HepG2 (cell line): ENCODE measurements around the gene SFT2D1. TPM values are rescaled to one million over a fixed set of nuclear protein-coding genes. Genes with fewer than 3 reads are reported as not detected.

Experiments used
- AFF4 ChIP-seq: sonication (generic); formaldehyde crosslinking; IDR thresholded peaks from 2 replicates; pipeline ENCODE4 v1.4.0; 2020; ENCODE audit warnings: missing genetic modification reagents
- ATF6 ChIP-seq: sonication (generic); formaldehyde crosslinking; conservative IDR thresholded peaks from 2 replicates; pipeline ENCODE4 v1.4.0; 2020; ENCODE audit warnings: missing genetic modification reagents
- DZIP1 ChIP-seq: sonication (generic); formaldehyde crosslinking; IDR thresholded peaks from 2 replicates; pipeline ENCODE4 v1.5.0; 2020; ENCODE audit warnings: mild to moderate bottlenecking, missing genetic modification reagents
- ELK4 ChIP-seq: sonication (generic); formaldehyde crosslinking; IDR thresholded peaks from 2 replicates; pipeline ENCODE4 v1.9.0; 2021; ENCODE audit warnings: missing genetic modification reagents, borderline replicate concordance
- ETS1 ChIP-seq: sonication (generic); formaldehyde crosslinking; IDR thresholded peaks from 2 replicates; pipeline ENCODE4 v1.4.0; 2020; ENCODE audit warnings: missing genetic modification reagents
- MED8 ChIP-seq: sonication (generic); formaldehyde crosslinking; IDR thresholded peaks from 2 replicates; pipeline ENCODE4 v1.8.1; 2023; ENCODE audit warnings: mild to moderate bottlenecking, missing genetic modification reagents; ENCODE audit not compliant: insufficient replicate concordance
- NAIF1 ChIP-seq: sonication (generic); formaldehyde crosslinking; IDR thresholded peaks from 2 replicates; pipeline ENCODE4 v1.5.0; 2020; ENCODE audit warnings: mild to moderate bottlenecking, missing genetic modification reagents, borderline replicate concordance
- STAG1 ChIP-seq: sonication (generic); formaldehyde crosslinking; IDR thresholded peaks from 2 replicates; pipeline ENCODE4 v1.4.0; 2020; ENCODE audit warnings: missing genetic modification reagents
- ZNF17 ChIP-seq: sonication (generic); formaldehyde crosslinking; IDR thresholded peaks from 2 replicates; pipeline ENCODE4 v1.5.0; 2020; ENCODE audit warnings: mild to moderate bottlenecking, missing genetic modification reagents
- ZNF207 ChIP-seq: fragments of 450-650 bp; IDR thresholded peaks from 2 replicates; pipeline ENCODE4 v1.6.1; 2016; ENCODE audit warnings: antibody characterized with exemption, borderline replicate concordance
- ZNF251 ChIP-seq: sonication (generic); formaldehyde crosslinking; IDR thresholded peaks from 2 replicates; pipeline ENCODE4 v1.9.0; 2021; ENCODE audit warnings: mild to moderate bottlenecking, missing genetic modification reagents
- ZNF33A ChIP-seq: sonication (generic); formaldehyde crosslinking; IDR thresholded peaks from 2 replicates; pipeline ENCODE4 v1.5.1; 2020; ENCODE audit warnings: missing genetic modification reagents, mild to moderate bottlenecking, moderate library complexity, borderline replicate concordance
- ZNF547 ChIP-seq: sonication (generic); formaldehyde crosslinking; IDR thresholded peaks from 2 replicates; pipeline ENCODE4 v1.5.1; 2020; ENCODE audit warnings: mild to moderate bottlenecking, missing genetic modification reagents
- ZNF781 ChIP-seq: sonication (generic); formaldehyde crosslinking; IDR thresholded peaks from 2 replicates; pipeline ENCODE4 v1.5.1; 2020; ENCODE audit warnings: borderline replicate concordance, mild to moderate bottlenecking, missing genetic modification reagents; ENCODE audit errors: not compliant biosample characterization
- polyA plus RNA-seq, 8 experiments: library from polyadenylated mRNA; depleted of rRNA in 3 of 8; stranded (reverse) in 7 of 8; unstranded in 1 of 8; fragments of >200 nt; fragmentation: Illumina TruSeq in 4 of 8; extraction: Trizol in 4 of 8; gene quantifications; 2 replicates each; pipeline versions ENCODE4 v1.2.1 to v1.2.3, GENCODE V29; 2011 to 2016; ENCODE audit warnings: low read depth in 4 of 8, missing spikeins in 1 of 8, mixed read lengths in 1 of 8; ENCODE audit not compliant: insufficient read depth in 1 of 8
- total RNA-seq, 5 experiments: library from RNA; depleted of rRNA; stranded (reverse); fragments of >200 nt; fragmentation: Illumina TruSeq; extraction: Trizol; gene quantifications; 2 replicates each; pipeline ENCODE4 v1.2.3, GENCODE V29; 2016; ENCODE audit warnings: low read depth in 1 of 5
- TF ChIP-seq, protein P1 (sequence below): sonication (generic); formaldehyde crosslinking; IDR thresholded peaks from 2 replicates; pipeline ENCODE4 v1.5.0; 2020; ENCODE audit warnings: missing genetic modification reagents, mild to moderate bottlenecking, borderline replicate concordance

SFT2D1 gene
- total and polyA plus RNA-seq, 2 of the 13 experiments (the other 11 are each of a cell fraction or from before 2014, with no cell fraction given), result 115 to 147 TPM

- peak; percentile 94; the same call in 1 of the 2 replicates for TF ChIP-seq ELK4 (CRISPR knock-in tag)
- no peak for TF ChIP-seq ZNF251 (CRISPR knock-in tag)
- TF ChIP-seq ZNF547 (CRISPR knock-in tag), result peak; percentile 82; the same call in 1 of the 2 replicates
- TF ChIP-seq AFF4 (CRISPR knock-in tag), result 0 out of 2 replicates have a peak, but pooled peaks have one; percentile 79
- peak; percentile 98; the same call in 1 of the 2 replicates for TF ChIP-seq ATF6 (CRISPR knock-in tag)
- peak; percentile 90; the same call in 1 of the 2 replicates for TF ChIP-seq ETS1
- TF ChIP-seq DZIP1 (CRISPR knock-in tag), result peak; percentile 65; the same call in 1 of the 2 replicates
- TF ChIP-seq ZNF781 (CRISPR knock-in tag), result peak; percentile 94
- peak; percentile 93; the same call in 1 of the 2 replicates for TF ChIP-seq ZNF33A (CRISPR knock-in tag)
- TF ChIP-seq MED8 (CRISPR knock-in tag), result peak; percentile 90
- no peak for TF ChIP-seq ZNF207
- TF ChIP-seq ZNF17, result no peak
- TF ChIP-seq, protein P1, sequence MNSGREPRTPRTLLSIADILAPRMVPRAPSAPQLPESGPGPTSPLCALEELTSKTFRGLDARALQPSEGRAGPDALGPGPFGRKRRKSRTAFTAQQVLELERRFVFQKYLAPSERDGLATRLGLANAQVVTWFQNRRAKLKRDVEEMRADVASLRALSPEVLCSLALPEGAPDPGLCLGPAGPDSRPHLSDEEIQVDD (CRISPR knock-in tag), result peak; percentile 91; the same call in 1 of the 2 replicates
- peak; percentile 23 for TF ChIP-seq STAG1
- peak; percentile 92; the same call in 1 of the 2 replicates for TF ChIP-seq NAIF1 (CRISPR knock-in tag)
These were observed at the start of gene SFT2D1 (continued) for GRCh38 chr6:166342349-166343149.
